Esophagus (tissue), 2 donors: ENCODE data around the gene MACROH2A1. TPM values are rescaled to one million over a fixed set of nuclear protein-coding genes. Genes with fewer than 3 reads are reported as not detected.

Experiments used
- H3K27ac ChIP-seq, 2 donors: one replicate each; pipeline ENCODE4 v1.5.1; 2013; ENCODE audit warnings: low read depth in 2 of 2, mild to moderate bottlenecking in 2 of 2, inconsistent platforms in 1 of 2, low read length in 1 of 2, moderate library complexity in 1 of 2
- H3K27me3 ChIP-seq, 2 donors: one replicate each; pipeline ENCODE4 v1.6.1; 2013; ENCODE audit warnings: low read length in 2 of 2, control low read depth in 1 of 2, mild to moderate bottlenecking in 1 of 2; ENCODE audit not compliant: insufficient read depth in 2 of 2, control insufficient read depth in 1 of 2
- H3K36me3 ChIP-seq, 2 donors: one replicate each; pipeline ENCODE4 v1.6.1; 2013; ENCODE audit warnings: low read length in 1 of 2; ENCODE audit not compliant: control insufficient read depth in 2 of 2, insufficient read depth in 2 of 2
- H3K4me1 ChIP-seq, 2 donors: one replicate each; pipeline ENCODE4 v1.6.1; 2013; ENCODE audit warnings: low read length in 1 of 2; ENCODE audit not compliant: control insufficient read depth in 2 of 2, insufficient read depth in 2 of 2
- H3K4me3 ChIP-seq, 2 donors: one replicate each; pipeline ENCODE4 v1.5.1; 2013; ENCODE audit warnings: low read length in 2 of 2, mild to moderate bottlenecking in 2 of 2, low read depth in 1 of 2, moderate library complexity in 1 of 2
- H3K9me3 ChIP-seq, 2 donors: one replicate each; pipeline ENCODE4 v1.6.1; 2013; ENCODE audit warnings: mild to moderate bottlenecking in 2 of 2, low read depth in 1 of 2, low read length in 1 of 2, moderate library complexity in 1 of 2; ENCODE audit not compliant: control insufficient read depth in 2 of 2, insufficient read depth in 1 of 2
- WGBS, 2 donors: extraction: QIAGEN DNeasy Blood & Tissue Kit; methylation state at CpG; one replicate each; pipeline ENCODE4 v1.1.7; 2013; 5-methylcytosine and 5-hydroxymethylcytosine counted together
- polyA plus RNA-seq, 2 donors: library from polyadenylated mRNA; stranded (reverse); fragments of 200-250 nt; gene quantifications; one replicate each; pipeline ENCODE4 v1.2.3, GENCODE V29; 2013
- donor health status: healthy with polysubstance abuse.
- donor health status: Bipolar disorder and iron deficiency.

The MACROH2A1 gene
- polyA plus RNA-seq, 2 donors, result 210 to 233 TPM

DNA sequence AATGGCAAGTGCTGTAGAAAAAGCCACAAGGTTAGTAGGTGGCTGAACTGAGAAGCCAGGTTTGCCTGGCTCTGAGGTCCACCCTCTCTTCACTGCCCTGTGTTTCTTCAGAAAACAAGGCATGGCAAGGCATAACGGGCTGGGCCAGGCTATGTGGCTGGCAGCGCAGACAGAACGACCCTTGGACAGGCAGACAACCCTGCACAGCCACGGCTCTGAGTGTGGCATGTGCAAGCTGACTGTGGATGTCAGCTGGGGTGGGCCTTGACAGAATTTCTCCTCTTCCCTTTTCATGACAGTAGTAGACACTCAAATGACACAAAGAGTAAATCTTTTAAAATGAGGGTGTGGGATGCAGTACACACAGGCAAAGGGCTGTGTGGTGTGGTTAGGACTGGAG is 81.7 kb downstream of the MACROH2A1 start:
- H3K9me3 ChIP-seq, result no peaks in the 10 kb centered on the region
- H3K36me3 ChIP-seq, result peaks cover 0 to 6% of the 10 kb centered on the region in 2 donors
- H3K27me3 ChIP-seq, result no peaks in the 10 kb centered on the region
- H3K4me3 ChIP-seq, result no peak overlapping the region
- H3K27ac ChIP-seq, result no peak overlapping the region
- no peaks in the 10 kb centered on the region for H3K4me1 ChIP-seq
- 86 to 93% methylated on average over 4 of the region's 4 CpGs for WGBS, 2 donors

DNA sequence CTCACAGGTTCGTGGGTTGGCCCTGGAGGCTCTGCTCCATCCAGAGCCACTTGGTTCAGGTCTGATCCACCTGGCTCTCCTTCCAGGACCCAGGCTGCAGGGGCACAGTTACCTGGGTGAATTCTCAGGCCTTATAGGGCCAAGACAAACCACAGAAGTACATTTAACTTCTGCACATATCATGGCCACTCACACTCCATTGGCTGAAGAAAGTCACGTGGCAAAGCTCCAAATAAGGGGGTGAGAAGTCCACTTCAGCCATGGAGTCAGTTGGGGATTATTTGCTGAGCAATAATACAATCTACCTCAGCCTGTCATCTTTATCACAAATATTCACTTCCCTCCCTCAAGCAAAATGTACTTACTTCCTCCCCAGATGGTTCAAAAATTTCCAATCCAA is 83.6 kb downstream of the MACROH2A1 start:
- Histone ChIP-seq H3K4me3 (no peak overlapping the region), H3K36me3 (peaks cover 0 to 4% of the 10 kb centered on the region in 2 donors), H3K9me3 (no peaks in the 10 kb centered on the region), H3K27me3 (no peaks in the 10 kb centered on the region), H3K4me1 (no peaks in the 10 kb centered on the region), H3K27ac (no peak overlapping the region)
- whole genome bisulfite sequencing, 2 donors, result 75 to 87% methylated on average over 2 of the region's 2 CpGs

DNA sequence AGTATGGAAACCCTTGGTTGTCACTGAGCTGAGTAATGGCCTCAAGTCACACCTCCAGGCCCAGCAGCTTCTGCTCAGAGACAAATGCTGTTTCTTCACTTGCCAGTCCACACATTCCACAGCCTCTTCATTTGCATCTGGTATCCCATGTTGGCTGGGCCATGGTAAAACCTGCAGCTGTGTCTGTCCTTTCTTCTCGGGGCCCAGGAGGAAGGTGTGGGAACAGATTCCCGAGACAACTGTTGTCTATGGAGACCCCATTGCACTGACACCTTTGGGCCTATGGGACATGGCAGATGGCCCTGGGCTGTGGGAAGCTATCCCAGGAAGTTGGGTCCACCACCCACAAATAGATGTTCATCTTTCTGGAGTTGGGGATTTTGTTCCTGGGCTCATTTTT is 85.1 kb downstream of the MACROH2A1 start:
- H3K36me3 ChIP-seq, result no peaks in the 10 kb centered on the region
- H3K27ac ChIP-seq, result no peak overlapping the region
- H3K4me1 ChIP-seq, result peaks cover 0 to 3% of the 10 kb centered on the region in 2 donors
- WGBS, 2 donors, result 83 to 88% methylated on average over 2 of the region's 2 CpGs
- H3K9me3 ChIP-seq, result no peaks in the 10 kb centered on the region
- no peaks in the 10 kb centered on the region for H3K27me3 ChIP-seq
- H3K4me3 ChIP-seq, result no peak overlapping the region

DNA sequence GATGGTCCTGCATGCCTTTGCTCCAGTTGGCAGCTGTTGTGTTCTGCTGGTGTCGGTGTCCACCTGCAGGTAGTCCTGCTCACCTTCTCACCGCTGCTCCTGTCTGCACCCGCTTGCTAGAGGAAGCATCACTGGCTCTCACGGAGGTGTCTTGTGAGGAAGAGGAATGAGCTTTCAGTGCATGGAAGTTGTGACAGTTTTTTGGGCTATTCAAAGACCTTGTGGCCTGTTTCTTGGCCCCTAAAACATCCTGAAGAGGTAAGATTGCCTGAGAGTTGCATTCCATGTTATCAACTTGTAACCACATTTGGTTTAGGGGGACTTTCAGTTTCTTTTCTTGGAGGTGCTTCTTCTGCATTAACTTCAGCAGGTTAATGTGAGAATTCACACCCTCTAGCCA is 85.6 kb downstream of the MACROH2A1 start:
- Histone ChIP-seq H3K27ac (no peak overlapping the region), H3K4me1 (peaks cover 0 to 5% of the 10 kb centered on the region in 2 donors), H3K27me3 (no peaks in the 10 kb centered on the region), H3K36me3 (no peaks in the 10 kb centered on the region), H3K9me3 (no peaks in the 10 kb centered on the region), H3K4me3 (no peak overlapping the region)
- WGBS, 2 donors, result 87 to 88% methylated on average over 4 of the region's 4 CpGs

DNA sequence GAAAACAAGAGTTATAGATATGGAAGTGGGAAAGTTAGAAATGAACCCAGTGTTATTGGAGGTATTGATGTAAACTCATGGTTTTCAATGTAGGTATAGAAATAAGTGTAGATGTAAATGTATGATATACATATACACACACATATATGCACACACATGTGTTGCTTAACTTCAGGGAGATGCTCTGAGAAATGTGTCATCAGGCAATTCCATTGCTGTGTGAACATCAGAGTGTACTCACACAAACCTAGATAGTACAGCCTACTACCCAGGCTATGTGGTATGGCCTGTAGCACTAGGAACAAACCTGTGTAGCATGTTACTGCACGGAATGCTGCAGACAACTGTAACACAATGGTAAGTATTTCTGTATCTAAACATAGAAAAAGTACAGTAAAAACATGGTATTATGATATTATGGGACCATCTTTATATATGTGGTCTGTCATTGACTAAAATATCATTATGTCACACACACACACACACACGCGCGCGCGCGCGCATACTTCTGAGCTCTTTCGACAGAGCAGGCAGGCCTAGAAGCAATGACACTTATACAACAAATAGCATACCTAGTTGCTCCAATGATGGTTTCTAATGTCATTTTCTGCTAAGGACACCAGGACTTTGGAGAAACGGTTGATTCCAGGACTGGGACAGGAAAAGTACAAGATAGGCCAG is 86.6 kb downstream of the MACROH2A1 start:
- WGBS, 2 donors, result 96 to 98% methylated on average over 10 of the region's 10 CpGs
- Histone ChIP-seq H3K27ac (no peak overlapping the region), H3K27me3 (no peaks in the 10 kb centered on the region), H3K4me3 (no peak overlapping the region), H3K4me1 (peaks cover 0 to 5% of the 10 kb centered on the region in 2 donors), H3K9me3 (no peaks in the 10 kb centered on the region), H3K36me3 (no peaks in the 10 kb centered on the region)

DNA sequence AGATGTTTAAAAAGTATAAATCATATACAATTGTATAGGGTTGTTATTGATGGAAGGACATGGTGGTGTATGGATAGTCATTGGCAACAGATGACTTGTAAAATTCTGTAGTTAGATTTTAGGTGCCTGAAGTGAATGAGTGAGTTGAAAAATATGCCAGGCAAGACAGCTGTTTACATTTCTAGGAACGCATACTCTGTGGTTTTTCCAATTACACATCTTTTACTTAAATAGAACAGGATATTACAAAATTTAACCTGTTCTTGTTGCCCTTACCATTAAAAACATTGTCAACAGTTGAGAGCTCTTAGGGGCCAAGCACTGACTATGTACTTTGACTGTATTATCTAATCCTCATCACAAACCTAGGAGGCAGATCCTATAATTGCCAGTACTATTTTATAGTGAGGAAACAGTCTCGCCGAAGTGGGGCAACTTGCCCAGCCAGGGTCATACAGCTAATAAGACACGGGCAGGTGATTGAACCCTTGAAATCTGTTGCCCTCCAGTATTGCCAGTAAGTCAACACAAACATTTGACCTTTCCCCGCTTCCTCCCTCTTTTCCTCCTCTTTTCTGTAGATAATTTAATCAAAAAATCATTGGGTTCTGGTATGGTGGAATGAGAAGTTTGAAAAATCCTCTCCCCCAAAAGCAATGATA is 88.6 kb downstream of the MACROH2A1 start:
- peaks cover 0 to 5% of the 10 kb centered on the region in 2 donors for H3K4me1 ChIP-seq
- WGBS, 2 donors, result 67 to 71% methylated on average over 5 of the region's 5 CpGs
- no peak overlapping the region for H3K4me3 ChIP-seq
- no peaks in the 10 kb centered on the region for H3K36me3 ChIP-seq
- no peak overlapping the region for H3K27ac ChIP-seq
- no peaks in the 10 kb centered on the region for H3K9me3 ChIP-seq
- H3K27me3 ChIP-seq, result no peaks in the 10 kb centered on the region

DNA sequence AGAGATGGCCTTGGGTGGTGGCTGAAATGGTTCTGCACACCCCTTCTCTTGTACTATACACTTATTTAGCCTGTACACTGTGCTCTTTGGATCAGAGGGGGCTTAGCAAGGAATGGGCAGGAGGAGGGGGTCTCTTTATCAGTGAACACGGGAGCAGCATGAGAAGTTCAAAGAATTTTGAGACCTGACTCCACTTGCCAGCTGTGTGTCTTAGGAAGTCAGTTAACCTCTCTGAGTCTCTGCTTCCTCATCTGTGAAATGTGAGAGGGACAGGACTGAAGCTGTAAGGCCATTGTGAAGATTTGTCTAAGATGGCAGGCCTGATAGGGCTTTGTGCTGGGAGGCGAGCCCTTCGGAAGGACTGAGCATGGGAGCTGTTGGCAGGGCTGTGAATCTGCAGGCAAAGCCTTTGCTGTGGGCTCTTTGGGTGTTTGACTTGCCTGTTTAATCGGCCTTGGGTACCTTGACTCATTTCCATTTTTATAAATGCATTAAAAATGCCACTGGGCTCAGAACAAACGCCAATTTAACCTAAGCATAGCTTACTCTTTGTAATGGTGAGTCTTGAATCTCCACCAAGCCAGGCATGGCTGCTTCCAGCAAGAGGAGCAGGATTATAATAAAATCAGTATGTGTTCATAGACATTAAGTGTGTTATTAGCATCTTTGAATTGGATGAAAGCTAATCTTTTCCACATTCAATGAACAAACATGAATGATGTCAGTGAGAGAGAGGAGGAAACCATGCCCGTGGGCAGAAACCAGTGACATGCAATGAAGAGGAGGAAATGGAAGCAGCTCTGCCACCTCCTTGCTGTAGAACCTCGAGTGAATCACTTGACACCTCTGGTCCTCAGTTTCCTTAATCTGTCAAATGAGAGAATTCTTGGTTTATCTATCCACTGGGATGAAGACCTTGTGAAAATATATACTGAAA is 89.4 kb downstream of the MACROH2A1 start:
- no peak overlapping the region for H3K4me3 ChIP-seq
- no peaks in the 10 kb centered on the region for H3K27me3 ChIP-seq
- H3K9me3 ChIP-seq, result no peaks in the 10 kb centered on the region
- peaks cover 0 to 5% of the 10 kb centered on the region in 2 donors for H3K4me1 ChIP-seq
- no peak overlapping the region for H3K27ac ChIP-seq
- 72 to 74% methylated on average over 7 of the region's 7 CpGs for WGBS, 2 donors
- H3K36me3 ChIP-seq, result no peaks in the 10 kb centered on the region

DNA sequence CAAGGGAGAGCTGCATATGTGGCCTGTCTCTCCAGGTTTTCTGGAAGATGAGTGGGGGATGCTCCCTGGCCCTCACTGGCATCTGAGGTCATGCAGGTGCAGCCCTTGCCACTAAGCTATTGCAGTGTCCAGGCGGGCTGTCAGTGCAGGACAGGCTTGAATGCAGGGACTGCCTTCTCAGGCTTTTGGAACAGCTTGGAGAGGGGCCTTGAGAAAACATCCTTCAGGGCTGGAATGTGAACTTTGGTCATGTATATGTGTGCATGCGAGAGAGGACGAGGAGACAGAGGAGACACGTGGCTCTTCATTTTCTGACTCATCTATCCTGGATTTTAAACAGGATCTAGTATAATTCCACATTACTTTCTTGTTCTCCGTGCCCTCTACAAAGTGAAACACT is 90.3 kb downstream of the MACROH2A1 start:
- Histone ChIP-seq H3K27ac (no peak overlapping the region), H3K36me3 (no peaks in the 10 kb centered on the region), H3K27me3 (no peaks in the 10 kb centered on the region), H3K9me3 (no peaks in the 10 kb centered on the region), H3K4me3 (no peak overlapping the region), H3K4me1 (peaks cover 0 to 5% of the 10 kb centered on the region in 2 donors)
- WGBS, 2 donors, result 65 to 67% methylated on average over 5 of the region's 5 CpGs

DNA sequence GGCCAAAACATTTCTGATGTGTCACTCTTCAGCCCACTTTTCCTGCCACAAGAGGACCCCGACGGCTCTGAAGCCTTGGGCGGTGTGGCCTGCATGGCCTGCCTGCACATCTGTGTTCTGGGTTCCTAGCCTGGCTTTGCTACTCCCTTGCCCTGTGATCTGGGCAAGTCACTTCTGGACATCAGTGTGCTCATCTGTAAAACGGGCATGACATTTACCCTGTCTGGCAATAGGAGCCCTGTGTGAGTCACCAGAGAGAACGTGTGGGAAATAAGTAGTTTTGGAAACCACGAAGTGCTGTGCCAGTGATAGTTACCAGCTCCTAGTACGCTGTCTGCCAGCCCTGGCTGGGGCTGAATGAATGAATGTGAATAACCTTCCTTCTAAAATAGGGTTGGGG is 90.8 kb downstream of the MACROH2A1 start:
- WGBS, 2 donors, result 63 to 74% methylated on average over 7 of the region's 7 CpGs
- Histone ChIP-seq H3K27ac (no peak overlapping the region), H3K9me3 (no peaks in the 10 kb centered on the region), H3K36me3 (no peaks in the 10 kb centered on the region), H3K4me3 (no peak overlapping the region), H3K4me1 (peaks cover 0 to 5% of the 10 kb centered on the region in 2 donors), H3K27me3 (no peaks in the 10 kb centered on the region)
